K562 (cell line): ENCODE results near the gene PRDM2. TPM values are rescaled to one million over a fixed set of nuclear protein-coding genes. Genes with fewer than 3 reads are reported as not detected.

Source experiments
- ATAC-seq: fragments of 200-7000 bp; cut with Tn5 transposase; 3 replicates; pipeline ENCODE4 v1.9.1; 2020; ENCODE audit warnings: moderate library complexity
- BruUV-seq: library from RNA; stranded (reverse); fragments of 400-500 nt; replicated peaks from 2 replicates; lab custom pipeline; 2021; lab: Mats Ljungman, UMichigan
- CTCF ChIA-PET: fragments of 300-600 bp; formaldehyde crosslinking; extraction: SDS; loops from one replicate; lab custom pipeline; 2021; ENCODE audit warnings: low intra/inter-chr PET ratio; lab: Yijun Ruan, JAX
- POLR2A ChIA-PET: fragments of 300-600, 350-650 bp; sonication (Branson Sonifier 250); formaldehyde crosslinking; extraction: SDS; loops from one replicate; lab custom pipeline; 2021; ENCODE audit warnings: antibody characterized with exemption, inconsistent platforms; lab: Yijun Ruan, JAX
- DNase-seq, 4 experiments: peaks; one replicate each; pipeline versions ENCODE4 v3.0.0 to v3.0.0-alpha.2; 2011 to 2018; ENCODE audit warnings: low spot score in 3 of 4, mixed read lengths in 3 of 4; ENCODE audit errors: extremely low read depth in 1 of 4
- FAIRE-seq: peaks from 2 replicates; lab custom pipeline; 2011; peaks lifted over from hg19 to GRCh38; lab: Jason Lieb, UNC
- H2AFZ ChIP-seq: 2 replicates; pipeline ENCODE4 v1.6.0; 2011; ENCODE audit warnings: low read depth, low read length, control low read depth, inconsistent platforms
- H3K27ac ChIP-seq: fragments of 200-600 bp; 3 replicates; pipeline ENCODE4 v1.8.0; 2011; ENCODE audit warnings: low read depth, mild to moderate bottlenecking, control low read depth, inconsistent platforms, low read length, moderate library complexity, mixed read lengths; ENCODE audit errors: extremely low read depth
- H3K27me3 ChIP-seq, 2 experiments: fragments of 300-600 bp in 1 of 2; 2 replicates in 1 of 2; 3 replicates in 1 of 2; pipeline versions ENCODE4 v1.6.0 to v1.8.0; 2011; ENCODE audit warnings: inconsistent platforms in 2 of 2, low read length in 2 of 2, mild to moderate bottlenecking in 1 of 2, mixed read lengths in 1 of 2, moderate library complexity in 1 of 2; ENCODE audit not compliant: control insufficient read depth in 2 of 2, insufficient read depth in 2 of 2
- H3K36me3 ChIP-seq: fragments of 300-600 bp; 3 replicates; pipeline ENCODE4 v1.8.0; 2011; ENCODE audit warnings: mild to moderate bottlenecking, low read length, inconsistent platforms; ENCODE audit not compliant: control insufficient read depth, insufficient read depth
- H3K4me1 ChIP-seq, 2 experiments: fragments of 200-600 bp in 1 of 2; replicated peaks in 1 of 2; 2 replicates in 1 of 2; 3 replicates in 1 of 2; pipeline versions ENCODE4 v1.5.1 to v1.8.0; 2011; ENCODE audit warnings: inconsistent platforms in 2 of 2, low read length in 2 of 2, mild to moderate bottlenecking in 1 of 2, mixed read lengths in 1 of 2, moderate library complexity in 1 of 2; ENCODE audit not compliant: control insufficient read depth in 2 of 2, insufficient read depth in 2 of 2
- H3K4me2 ChIP-seq: 2 replicates; pipeline ENCODE4 v1.6.1; 2011; ENCODE audit warnings: low read length, control low read depth, inconsistent platforms, mixed read lengths; ENCODE audit not compliant: insufficient read depth
- H3K4me3 ChIP-seq: fragments of 200-600 bp; sonication (generic), shearing (Covaris generic); 2 replicates; pipeline ENCODE4 v1.5.1; 2016; ENCODE audit warnings: control low read depth, inconsistent platforms
- H3K79me2 ChIP-seq: fragments of 200-600 bp; 3 replicates; pipeline ENCODE4 v1.8.0; 2011; ENCODE audit warnings: low read length, inconsistent platforms; ENCODE audit not compliant: control insufficient read depth, insufficient read depth
- H3K9ac ChIP-seq, 2 experiments: 2 replicates each; pipeline versions ENCODE4 v1.6.0 to v1.6.1; 2011; ENCODE audit warnings: low read depth in 2 of 2, low read length in 2 of 2, control low read depth in 1 of 2, inconsistent platforms in 1 of 2, mild to moderate bottlenecking in 1 of 2, mixed read lengths in 1 of 2; ENCODE audit not compliant: insufficient read depth in 1 of 2
- H3K9me1 ChIP-seq: one replicate; pipeline ENCODE4 v1.6.0; 2011; ENCODE audit warnings: inconsistent platforms, mild to moderate bottlenecking, low read length, moderate library complexity; ENCODE audit not compliant: control insufficient read depth, insufficient read depth
- H3K9me3 ChIP-seq: replicated peaks from 2 replicates; pipeline ENCODE4 v1.5.1; 2011; ENCODE audit warnings: low read depth, low read length, inconsistent platforms; ENCODE audit not compliant: control insufficient read depth, insufficient read depth
- H4K20me1 ChIP-seq: replicated peaks from 2 replicates; pipeline ENCODE4 v1.6.1; 2011; ENCODE audit warnings: low read length, inconsistent platforms, mixed read lengths; ENCODE audit not compliant: control insufficient read depth, insufficient read depth
- BACH1 ChIP-seq: fragments of 200-800 bp; sonication (Bioruptor generic); IDR thresholded peaks from 2 replicates; pipeline ENCODE4 v1.6.1; 2016; ENCODE audit warnings: missing genetic modification characterization, missing compliant biosample characterization
- COPS2 ChIP-seq: fragments of 450-650 bp; conservative IDR thresholded peaks from 2 replicates; pipeline ENCODE4 v1.6.1; 2016; ENCODE audit warnings: mild to moderate bottlenecking, moderate library complexity
- HNRNPL ChIP-seq: fragments of 200-400 bp; formaldehyde crosslinking; IDR thresholded peaks from 2 replicates; pipeline ENCODE4 v1.6.1; 2017; ENCODE audit warnings: low read depth, mild to moderate bottlenecking, low read length
- L3MBTL2 ChIP-seq: fragments of 450-650 bp; IDR thresholded peaks from 2 replicates; pipeline ENCODE4 v1.6.1; 2016; ENCODE audit warnings: mild to moderate bottlenecking, moderate library complexity
- NR2C2 ChIP-seq, 2 experiments: fragments of 200-800 bp in 1 of 2; sonication (Bioruptor generic) in 1 of 2; sonication (generic) in 1 of 2; formaldehyde crosslinking in 1 of 2; IDR thresholded peaks; 2 replicates each; pipeline versions ENCODE4 v1.6.1 to v1.8.0; 2016 to 2022; ENCODE audit warnings: mild to moderate bottlenecking in 1 of 2, missing compliant biosample characterization in 1 of 2, missing genetic modification characterization in 1 of 2, missing genetic modification reagents in 1 of 2
- SAP30 ChIP-seq: fragments of 200-600 bp; sonication (generic); IDR thresholded peaks from 2 replicates; pipeline ENCODE4 v1.6.1; 2012; ENCODE audit warnings: borderline replicate concordance, low read depth, mild to moderate bottlenecking, moderate library complexity, low read length, control low read depth, inconsistent platforms; ENCODE audit not compliant: insufficient read depth, poor library complexity, severe bottlenecking
- ZNF431 ChIP-seq: sonication (generic); formaldehyde crosslinking; IDR thresholded peaks from 2 replicates; pipeline ENCODE4 v1.8.0; 2022; ENCODE audit warnings: mild to moderate bottlenecking, missing genetic modification reagents
- WGBS: fragments of 100-300 bp; shearing (Covaris generic); methylation state at CpG from one replicate; pipeline ENCODE4 v1.1.6; 2016; ENCODE audit warnings: low coverage, mixed read lengths; ENCODE audit not compliant: insufficient coverage; ENCODE audit errors: missing lambda C conversion rate; 5-methylcytosine and 5-hydroxymethylcytosine counted together
- in situ Hi-C: fragments of 300-500 bp; cut with MboI; formaldehyde crosslinking; loops from 4 replicates; pipeline ENCODE4 v1.15.0; 2018; ENCODE audit warnings: inconsistent platforms, mixed read lengths
- intact Hi-C: fragments of 100-400 bp; cut with micrococcal nuclease; formaldehyde crosslinking; loops from 2 replicates; pipeline ENCODE4 v1.14.2; 2022
- polyA plus RNA-seq, 8 experiments: library from polyadenylated mRNA; depleted of rRNA in 4 of 8; stranded (reverse) in 5 of 8; unstranded in 3 of 8; fragments of >200 nt; fragmentation: Nextera tagmentation in 2 of 8; fragmentation: Illumina TruSeq in 1 of 8; extraction: Ambion mirVana in 2 of 8; extraction: Trizol in 1 of 8; gene quantifications; 2 replicates each; pipeline versions ENCODE4 v1.2.1 to v1.2.3, GENCODE V29; 2011 to 2014; ENCODE audit warnings: inconsistent platforms in 1 of 8, missing spikeins in 1 of 8
- total RNA-seq, 7 experiments: library from RNA; depleted of rRNA in 6 of 7; stranded (reverse); fragments of >200 nt in 6 of 7; fragmentation: Illumina TruSeq in 2 of 7; extraction: Trizol in 2 of 7; gene quantifications; 2 replicates each; pipeline versions ENCODE4 v1.2.1 to v1.2.3, GENCODE V29; 2011 to 2021; ENCODE audit warnings: low replicate concordance in 1 of 7
- TF ChIP-seq, protein P1 (sequence below): fragments of 250-450 bp; sonication (Bioruptor Pico); IDR thresholded peaks from 2 replicates; pipeline ENCODE4 v1.4.0; 2020
- TF ChIP-seq, protein P2 (sequence below), 2 experiments: fragments of 200-800 bp in 1 of 2; sonication (Bioruptor generic) in 1 of 2; sonication (generic) in 1 of 2; formaldehyde crosslinking in 1 of 2; IDR thresholded peaks in 1 of 2; conservative IDR thresholded peaks in 1 of 2; 2 replicates each; pipeline versions ENCODE4 v1.5.0 to v1.6.1; 2016 to 2020; ENCODE audit warnings: missing compliant biosample characterization in 1 of 2, missing genetic modification characterization in 1 of 2, missing genetic modification reagents in 1 of 2
- TF ChIP-seq, protein P3 (sequence below): IDR thresholded peaks from 2 replicates; pipeline ENCODE4 v1.6.1; 2011; ENCODE audit not compliant: insufficient read length; ENCODE audit errors: extremely low read depth

The PRDM2 gene
- total and polyA plus RNA-seq, 9 of the 15 experiments (the other 6 are each of a cell fraction or from before 2014, with no cell fraction given): 5.4 to 27.6 (median 12.5) TPM

DNA sequence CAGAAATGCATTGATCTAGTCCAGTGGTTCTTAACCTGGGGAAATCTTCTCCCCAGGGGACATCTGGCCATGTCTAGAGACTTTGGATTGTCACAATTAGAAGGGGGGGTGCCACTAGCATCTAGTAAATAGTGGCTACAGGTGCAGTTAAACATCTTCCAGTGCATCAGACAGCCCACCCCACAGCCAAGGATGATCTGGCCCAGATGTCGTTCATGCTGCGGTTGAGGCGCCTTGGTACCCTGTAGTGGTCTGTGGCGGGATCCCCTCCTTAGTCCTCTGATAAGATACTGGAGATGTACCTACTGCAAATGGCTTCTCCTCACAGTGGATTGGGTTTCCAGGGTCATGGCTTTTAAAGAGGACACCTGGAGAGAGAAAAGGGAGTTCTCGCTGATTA is 69.8 kb downstream of the PRDM2 start (continued):
- TF ChIP-seq, protein P1, sequence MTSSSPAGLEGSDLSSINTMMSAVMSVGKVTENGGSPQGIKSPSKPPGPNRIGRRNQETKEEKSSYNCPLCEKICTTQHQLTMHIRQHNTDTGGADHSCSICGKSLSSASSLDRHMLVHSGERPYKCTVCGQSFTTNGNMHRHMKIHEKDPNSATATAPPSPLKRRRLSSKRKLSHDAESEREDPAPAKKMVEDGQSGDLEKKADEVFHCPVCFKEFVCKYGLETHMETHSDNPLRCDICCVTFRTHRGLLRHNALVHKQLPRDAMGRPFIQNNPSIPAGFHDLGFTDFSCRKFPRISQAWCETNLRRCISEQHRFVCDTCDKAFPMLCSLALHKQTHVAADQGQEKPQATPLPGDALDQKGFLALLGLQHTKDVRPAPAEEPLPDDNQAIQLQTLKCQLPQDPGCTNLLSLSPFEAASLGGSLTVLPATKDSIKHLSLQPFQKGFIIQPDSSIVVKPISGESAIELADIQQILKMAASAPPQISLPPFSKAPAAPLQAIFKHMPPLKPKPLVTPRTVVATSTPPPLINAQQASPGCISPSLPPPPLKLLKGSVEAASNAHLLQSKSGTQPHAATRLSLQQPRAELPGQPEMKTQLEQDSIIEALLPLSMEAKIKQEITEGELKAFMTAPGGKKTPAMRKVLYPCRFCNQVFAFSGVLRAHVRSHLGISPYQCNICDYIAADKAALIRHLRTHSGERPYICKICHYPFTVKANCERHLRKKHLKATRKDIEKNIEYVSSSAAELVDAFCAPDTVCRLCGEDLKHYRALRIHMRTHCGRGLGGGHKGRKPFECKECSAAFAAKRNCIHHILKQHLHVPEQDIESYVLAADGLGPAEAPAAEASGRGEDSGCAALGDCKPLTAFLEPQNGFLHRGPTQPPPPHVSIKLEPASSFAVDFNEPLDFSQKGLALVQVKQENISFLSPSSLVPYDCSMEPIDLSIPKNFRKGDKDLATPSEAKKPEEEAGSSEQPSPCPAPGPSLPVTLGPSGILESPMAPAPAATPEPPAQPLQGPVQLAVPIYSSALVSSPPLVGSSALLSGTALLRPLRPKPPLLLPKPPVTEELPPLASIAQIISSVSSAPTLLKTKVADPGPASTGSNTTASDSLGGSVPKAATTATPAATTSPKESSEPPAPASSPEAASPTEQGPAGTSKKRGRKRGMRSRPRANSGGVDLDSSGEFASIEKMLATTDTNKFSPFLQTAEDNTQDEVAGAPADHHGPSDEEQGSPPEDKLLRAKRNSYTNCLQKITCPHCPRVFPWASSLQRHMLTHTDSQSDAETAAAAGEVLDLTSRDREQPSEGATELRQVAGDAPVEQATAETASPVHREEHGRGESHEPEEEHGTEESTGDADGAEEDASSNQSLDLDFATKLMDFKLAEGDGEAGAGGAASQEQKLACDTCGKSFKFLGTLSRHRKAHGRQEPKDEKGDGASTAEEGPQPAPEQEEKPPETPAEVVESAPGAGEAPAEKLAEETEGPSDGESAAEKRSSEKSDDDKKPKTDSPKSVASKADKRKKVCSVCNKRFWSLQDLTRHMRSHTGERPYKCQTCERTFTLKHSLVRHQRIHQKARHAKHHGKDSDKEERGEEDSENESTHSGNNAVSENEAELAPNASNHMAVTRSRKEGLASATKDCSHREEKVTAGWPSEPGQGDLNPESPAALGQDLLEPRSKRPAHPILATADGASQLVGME (CRISPR knock-in tag): no peak
- no peak for TF ChIP-seq ZNF431 (CRISPR knock-in tag)

DNA sequence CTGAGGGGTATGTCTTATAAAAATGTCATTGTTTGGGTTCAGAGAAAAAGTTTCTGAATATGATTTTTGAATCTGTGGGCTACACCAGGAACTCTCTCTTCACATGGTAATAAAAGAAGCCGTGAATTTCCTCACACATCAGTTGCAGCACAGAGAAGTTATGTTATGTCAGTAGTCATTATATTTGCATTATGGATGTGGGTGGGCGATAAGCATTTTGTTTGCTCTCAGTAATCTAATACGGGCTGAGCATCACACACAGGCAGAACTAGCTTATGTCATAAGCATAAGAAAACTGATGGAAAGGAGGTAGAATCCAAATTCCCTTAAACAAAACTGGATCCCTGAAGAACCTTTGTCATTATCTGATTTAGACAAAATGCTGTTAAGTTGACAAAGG is 70.8 kb downstream of the PRDM2 start:
- 78% methylated on average over 3 of the region's 3 CpGs for WGBS
- intact Hi-C loops (no loop called here), in situ Hi-C loops (no loop called here)
- no TSS peak for BruUV-seq
- no peak overlapping the region for H3K4me2 ChIP-seq
- no peak overlapping the region for H3K9ac ChIP-seq
- H3K9me1 ChIP-seq: no peaks in the 10 kb centered on the region
- H3K27me3 ChIP-seq: no peaks in the 10 kb centered on the region
- H3K36me3 ChIP-seq: peaks cover 22% of the 10 kb centered on the region; the same call in 2 of the 3 replicates
- peaks cover 21% of the 10 kb centered on the region for H4K20me1 ChIP-seq
- FAIRE-seq (no peak), DNase-seq (no peak), ATAC-seq (no peak)
- H3K79me2 ChIP-seq: peaks cover 67% of the 10 kb centered on the region
- CTCF ChIA-PET: no interaction called here
- no peak overlapping the region for H3K4me3 ChIP-seq
- no peaks in the 10 kb centered on the region for H3K4me1 ChIP-seq
- no peak overlapping the region for H3K27ac ChIP-seq
- no peak overlapping the region for H2AFZ ChIP-seq
- H3K9me3 ChIP-seq: no peaks in the 10 kb centered on the region
- POLR2A ChIA-PET: interaction anchor here (1.1 to 1.6 kb wide), 2 partner anchors 10 to 15 kb away, joined by 5 read pairs; no protein-coding TSS in a partner anchor
- no peak for TF ChIP-seq SAP30
- TF ChIP-seq HNRNPL: no peak
- TF ChIP-seq, protein P2, sequence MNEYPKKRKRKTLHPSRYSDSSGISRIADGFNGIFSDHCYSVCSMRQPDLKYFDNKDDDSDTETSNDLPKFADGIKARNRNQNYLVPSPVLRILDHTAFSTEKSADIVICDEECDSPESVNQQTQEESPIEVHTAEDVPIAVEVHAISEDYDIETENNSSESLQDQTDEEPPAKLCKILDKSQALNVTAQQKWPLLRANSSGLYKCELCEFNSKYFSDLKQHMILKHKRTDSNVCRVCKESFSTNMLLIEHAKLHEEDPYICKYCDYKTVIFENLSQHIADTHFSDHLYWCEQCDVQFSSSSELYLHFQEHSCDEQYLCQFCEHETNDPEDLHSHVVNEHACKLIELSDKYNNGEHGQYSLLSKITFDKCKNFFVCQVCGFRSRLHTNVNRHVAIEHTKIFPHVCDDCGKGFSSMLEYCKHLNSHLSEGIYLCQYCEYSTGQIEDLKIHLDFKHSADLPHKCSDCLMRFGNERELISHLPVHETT (CRISPR knock-in tag; conservative IDR thresholded peaks at IDR 0.05 in 1 of 2, IDR thresholded peaks at IDR 0.05 in 1 of 2): no peak
- TF ChIP-seq NR2C2 (CRISPR knock-in tag; IDR thresholded peaks at IDR 0.05): no peak
- no peak for TF ChIP-seq NR2C2 (tag; IDR thresholded peaks at IDR 0.05)
- no peak for TF ChIP-seq L3MBTL2
- no peak for TF ChIP-seq BACH1 (tag)
- no peak for TF ChIP-seq COPS2
- TF ChIP-seq, protein P3, sequence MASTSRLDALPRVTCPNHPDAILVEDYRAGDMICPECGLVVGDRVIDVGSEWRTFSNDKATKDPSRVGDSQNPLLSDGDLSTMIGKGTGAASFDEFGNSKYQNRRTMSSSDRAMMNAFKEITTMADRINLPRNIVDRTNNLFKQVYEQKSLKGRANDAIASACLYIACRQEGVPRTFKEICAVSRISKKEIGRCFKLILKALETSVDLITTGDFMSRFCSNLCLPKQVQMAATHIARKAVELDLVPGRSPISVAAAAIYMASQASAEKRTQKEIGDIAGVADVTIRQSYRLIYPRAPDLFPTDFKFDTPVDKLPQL: no peak
